HG03108 (cell line): ENCODE results near the gene LCN6.
"Not testable (repeated sequence)": the region's sequence is repeated elsewhere in the genome, so short reads cannot be mapped to it uniquely, and the experiment has no call there.

ENCODE experiments used
- ATAC-seq: cut with Tn5 transposase; IDR thresholded peaks from one replicate; pipeline ENCODE4 v1.9.1; 2021; ENCODE audit warnings: moderate library complexity; ENCODE audit not compliant: unreplicated experiment

The LCN6 gene, protein sequence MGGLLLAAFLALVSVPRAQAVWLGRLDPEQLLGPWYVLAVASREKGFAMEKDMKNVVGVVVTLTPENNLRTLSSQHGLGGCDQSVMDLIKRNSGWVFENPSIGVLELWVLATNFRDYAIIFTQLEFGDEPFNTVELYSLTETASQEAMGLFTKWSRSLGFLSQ

DNA sequence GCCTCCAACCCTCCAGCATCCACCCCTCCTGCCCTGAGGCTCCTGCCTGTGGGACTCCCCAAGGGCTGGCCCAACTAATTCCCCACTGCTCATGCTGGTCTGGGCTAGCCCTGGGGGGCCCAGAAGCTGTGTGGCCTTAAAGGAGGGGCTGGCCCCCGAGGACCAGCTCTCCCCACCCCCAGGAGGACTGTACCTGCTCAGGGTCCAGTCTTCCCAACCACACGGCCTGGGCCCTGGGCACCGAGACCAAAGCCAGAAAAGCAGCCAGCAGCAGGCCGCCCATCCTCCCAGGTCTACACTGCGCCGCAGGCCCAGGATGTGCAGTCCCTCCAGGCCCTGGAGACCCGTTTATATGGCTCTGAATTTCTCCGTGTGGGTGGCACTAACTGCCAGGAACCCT, at the start of gene LCN6:
Gene LCN6, minus strand, starts transcription at position 325 of the 400 bp plus-strand sequence. Its CDS starts 42 bp downstream, at position 283.
- no peak for ATAC-seq

DNA sequence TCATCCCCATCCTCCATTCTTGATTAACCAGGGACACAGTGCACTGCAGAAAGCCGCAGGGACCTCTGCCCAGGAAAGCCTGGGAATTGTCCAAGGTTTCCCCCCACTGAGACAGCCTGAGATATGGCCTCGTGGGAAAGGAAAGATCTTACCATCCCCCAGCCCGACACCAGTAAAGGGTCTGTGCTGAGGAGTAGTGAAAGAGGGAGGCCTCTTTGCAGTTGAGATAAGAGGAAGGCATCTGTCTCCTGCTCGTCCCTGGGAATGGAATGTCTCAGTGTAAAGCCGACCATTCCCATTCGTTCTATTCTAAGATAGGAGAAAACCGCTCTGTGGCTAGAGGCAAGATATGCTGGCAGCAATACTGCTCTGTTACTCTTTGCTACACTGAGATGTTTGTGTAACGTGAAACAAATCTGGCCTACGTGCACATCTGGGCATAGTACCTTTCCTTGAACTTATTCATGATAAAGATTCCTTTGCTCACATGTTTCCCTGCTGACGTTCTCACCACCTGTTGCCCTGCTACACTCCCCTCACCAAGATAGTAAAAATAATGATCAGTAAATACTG, 48.5 kb upstream of the LCN6 start:
- ATAC-seq = not testable (repeated sequence)

DNA sequence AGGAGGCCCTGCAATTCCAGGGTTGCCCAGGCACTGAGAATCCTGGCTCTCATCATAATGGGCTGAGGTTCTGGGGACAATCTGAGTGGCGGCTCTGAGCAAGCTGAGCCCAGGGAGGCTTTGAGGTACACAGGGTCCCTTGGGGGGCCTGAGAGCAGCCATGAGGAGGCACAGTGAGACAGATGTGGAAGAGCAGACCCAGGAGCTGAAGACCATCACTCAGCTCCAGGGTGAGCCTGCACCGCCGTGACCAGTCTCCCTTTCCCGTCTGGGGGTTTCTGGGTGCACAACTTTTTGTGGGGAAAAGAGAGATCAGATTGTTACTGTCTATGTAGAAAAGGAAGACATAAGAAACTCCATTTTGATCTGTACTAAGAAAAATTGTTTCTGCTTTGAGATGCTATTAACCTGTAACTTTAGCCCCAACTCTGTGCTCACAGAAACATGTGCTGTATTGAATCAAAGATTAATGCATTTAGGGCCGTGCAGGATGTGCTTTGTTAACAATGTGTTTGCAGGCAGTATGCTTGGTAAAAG, 48.0 kb upstream of the LCN6 start, which contains the start of gene CCDC183:
Gene CCDC183, plus strand, starts transcription at position 101 of the 537 bp plus-strand sequence. Its CDS starts 60 bp downstream, at position 161.
- no peak for ATAC-seq

DNA sequence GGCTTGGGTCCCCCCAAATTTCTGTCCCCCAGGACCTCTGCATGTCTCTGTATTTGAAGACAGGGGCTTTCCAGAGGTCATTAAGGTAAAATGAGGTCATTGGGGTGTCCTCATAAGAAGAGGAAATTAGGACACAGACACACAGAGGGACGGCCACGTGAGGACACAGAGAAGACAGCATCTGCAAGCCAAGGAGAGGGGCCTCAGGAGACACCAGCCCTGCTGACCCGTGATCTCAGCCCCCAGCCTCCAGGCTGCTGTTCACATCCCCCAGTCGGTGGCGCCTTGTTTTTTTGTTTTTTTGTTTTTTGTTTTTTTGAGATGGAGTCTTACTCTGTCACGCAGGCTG, 46.6 kb upstream of the LCN6 start:
- no peak for ATAC-seq

DNA sequence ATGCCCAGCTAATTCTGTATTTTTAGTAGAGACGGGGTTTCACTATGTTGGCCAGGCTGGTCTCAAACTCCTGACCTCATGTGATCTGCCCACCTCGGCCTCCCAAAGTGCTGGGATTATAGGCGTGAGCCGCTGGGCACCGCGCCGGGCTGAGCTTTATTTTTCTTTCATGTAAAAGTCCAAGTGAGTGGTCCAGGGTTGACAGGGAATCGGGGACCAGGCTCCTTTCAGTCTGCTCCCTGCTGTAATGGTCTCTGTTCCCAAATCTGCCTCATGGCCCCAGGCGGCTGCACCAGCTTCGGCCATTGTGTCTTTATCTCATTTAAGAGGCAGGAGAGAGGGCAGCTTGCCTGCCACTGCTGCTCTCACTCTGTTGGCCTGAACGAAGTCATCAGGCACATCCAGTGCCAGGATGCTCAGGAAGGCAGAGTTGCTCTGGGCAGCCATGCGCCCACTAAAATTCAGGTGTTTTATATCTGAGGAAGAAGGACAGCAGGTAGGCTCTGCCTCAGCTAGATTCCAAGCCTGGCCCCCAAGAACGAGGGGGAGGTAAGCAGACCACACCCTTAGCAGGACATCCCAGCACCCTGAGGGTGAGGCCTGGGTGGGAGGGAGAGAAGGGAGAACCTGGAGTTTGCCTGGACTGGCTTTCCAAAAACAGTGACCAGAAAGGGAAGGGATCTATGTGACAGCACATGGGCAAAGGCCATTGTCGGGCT, 46.1 kb upstream of the LCN6 start:
- no peak for ATAC-seq

DNA sequence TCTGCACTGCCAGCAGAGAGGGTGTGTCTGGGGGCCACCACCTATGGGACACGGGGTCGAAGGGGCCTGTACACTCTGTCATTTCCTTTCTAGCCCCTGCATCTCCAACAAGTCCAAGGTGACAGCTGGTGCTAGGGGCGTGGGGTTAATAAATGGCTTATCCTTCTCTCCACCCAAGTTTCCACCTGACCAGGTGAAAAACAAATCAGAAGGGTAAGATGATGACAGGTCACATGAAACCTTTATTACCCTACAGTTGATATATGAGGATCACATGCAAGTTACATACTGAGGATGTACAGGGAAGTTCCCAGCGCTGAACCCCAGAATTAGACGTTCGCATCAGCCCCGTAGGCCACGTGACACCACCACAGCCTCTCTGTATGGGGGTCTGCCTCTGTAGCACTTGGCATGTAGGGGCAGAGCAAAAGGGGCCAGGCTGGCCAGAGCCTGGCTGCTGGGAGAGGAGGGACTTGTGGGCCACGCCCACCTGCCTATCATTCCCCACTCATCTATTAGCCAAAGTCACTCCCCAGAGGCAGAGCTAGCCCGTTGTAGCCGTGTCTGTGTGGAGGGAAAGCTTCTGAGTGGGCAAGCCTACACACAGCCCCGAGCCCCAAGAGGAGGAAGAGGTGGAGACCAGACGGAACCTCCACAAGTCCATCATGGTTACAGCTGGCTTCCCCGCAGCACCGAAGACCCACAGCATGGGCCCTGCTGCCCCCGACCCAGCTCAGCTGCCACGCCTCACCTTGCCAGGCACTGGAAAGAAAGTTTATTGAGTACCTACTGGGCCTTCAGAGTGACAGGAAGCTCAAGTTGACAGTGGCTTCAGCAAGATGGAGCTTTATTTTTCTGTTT, 45.0 kb upstream of the LCN6 start:
- ATAC-seq = no peak

DNA sequence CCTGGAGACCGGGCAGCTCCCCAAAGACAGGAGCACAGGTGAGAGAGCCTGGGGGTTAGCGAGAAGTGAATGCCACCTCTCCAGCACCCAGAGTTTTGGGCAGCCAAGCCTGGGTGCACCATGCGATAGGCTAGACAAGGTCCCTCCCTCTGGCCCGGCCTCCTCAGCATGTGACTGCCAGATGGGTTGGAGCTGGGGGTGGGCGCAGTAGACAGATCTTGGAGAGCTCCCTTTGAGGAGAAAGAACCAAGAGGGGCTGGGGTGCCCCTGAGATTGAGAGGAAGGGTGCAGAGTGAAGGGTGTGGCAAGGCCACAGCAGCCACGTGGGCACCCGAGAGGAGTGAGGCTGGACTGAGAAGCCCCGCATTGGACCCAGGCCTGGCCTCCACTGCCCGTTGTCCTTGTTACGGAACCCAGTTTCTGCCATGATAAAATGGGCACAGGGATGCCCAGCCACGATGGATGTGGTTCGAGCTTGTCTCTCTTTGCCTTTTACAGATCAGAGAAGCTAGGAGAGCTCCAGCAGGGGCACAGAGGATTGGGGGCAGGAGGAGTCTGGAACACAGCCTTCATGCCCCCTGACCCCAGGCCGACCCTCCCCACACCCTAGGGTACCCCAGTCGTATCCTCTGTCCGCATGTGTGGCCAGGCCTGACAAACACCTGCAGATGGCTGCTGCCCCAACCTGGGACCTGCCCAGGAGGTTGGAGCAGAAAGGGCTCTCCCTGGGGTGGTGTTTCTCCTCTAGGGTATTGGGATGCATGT, 44.2 kb upstream of the LCN6 start:
- no peak for ATAC-seq

DNA sequence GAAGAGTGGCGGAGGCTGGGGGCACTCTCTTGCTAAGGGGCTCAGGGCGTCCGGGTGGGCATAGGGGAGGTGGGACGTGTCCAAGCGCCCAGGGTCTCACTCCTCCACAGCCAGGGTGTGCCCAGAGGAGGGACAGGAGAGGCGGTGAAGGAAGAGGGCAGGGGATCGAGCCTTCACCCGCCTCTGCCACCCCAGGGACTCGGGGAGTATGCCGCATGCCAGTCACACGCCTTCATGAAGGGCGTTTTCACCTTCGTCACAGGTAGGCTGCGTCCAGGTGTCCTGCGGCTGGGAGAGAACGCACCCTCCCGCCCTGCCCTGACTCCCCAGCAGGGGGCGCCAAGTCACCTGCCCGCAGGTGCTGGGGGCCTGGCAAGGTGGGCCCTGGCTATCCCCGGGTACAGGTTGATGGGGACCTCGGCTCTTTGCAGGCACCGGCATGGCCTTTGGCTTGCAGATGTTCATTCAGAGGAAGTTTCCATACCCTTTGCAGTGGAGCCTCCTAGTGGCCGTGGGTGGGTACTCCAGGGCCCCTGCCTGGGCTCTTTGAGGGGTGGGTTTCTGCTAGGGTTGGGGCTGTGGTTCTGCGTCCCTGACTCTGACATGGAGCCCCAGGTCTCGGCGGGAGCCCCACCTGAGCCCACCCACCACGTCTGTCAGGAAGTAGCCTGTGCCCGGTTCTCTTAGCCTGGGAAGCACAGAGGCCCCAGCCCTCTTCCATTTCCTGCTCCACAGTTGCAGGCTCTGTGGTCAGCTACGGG, 43.4 kb upstream of the LCN6 start:
- ATAC-seq = no peak

DNA sequence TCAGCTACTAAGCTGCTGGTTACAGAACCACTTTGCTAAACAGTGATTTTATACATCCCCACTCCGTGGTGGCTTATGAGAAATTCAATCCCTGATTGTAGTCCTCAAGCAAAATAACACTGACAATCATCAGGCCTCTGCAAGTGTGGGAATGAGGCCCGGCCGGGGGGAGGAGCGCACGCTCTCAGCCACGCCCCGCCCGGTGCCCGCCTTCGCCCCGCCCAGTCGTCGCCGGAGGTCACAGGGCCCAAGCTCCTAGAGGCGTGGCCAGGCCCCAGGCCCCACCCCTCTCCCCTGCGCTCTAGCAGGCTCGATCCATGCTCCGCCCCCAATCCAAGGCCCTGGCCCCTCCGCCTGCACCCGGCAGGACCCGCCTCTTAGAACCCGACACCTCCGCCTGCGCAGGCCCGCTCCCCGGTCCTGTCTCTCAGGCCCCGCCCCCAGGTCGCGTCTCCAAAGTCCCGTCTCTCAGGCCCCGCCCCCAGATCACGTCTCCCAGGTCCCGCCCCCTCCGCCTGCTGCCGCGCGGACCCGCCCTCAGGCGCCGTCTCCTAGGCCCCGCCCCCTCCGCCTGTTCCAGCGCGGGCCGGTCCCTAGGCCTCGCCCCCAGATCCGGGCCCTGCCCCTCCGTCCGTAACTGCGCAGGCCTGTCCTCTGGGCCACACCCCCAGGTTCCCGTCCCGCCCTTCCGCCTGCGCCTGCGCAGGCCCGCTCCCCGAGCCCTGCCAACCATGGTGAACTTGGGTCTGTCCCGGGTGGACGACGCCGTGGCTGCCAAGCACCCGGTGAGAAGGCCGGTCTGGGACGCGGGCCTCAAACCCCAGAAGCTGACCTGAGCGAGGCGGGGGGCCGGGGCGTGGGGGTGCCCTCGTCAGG, 42.6 kb upstream of the LCN6 start, which contains the start of gene TMEM141:
Gene TMEM141, plus strand, starts transcription at position 705 of the 876 bp plus-strand sequence. Its CDS starts 27 bp downstream, at position 732.
- peak; percentile 82 for ATAC-seq

DNA sequence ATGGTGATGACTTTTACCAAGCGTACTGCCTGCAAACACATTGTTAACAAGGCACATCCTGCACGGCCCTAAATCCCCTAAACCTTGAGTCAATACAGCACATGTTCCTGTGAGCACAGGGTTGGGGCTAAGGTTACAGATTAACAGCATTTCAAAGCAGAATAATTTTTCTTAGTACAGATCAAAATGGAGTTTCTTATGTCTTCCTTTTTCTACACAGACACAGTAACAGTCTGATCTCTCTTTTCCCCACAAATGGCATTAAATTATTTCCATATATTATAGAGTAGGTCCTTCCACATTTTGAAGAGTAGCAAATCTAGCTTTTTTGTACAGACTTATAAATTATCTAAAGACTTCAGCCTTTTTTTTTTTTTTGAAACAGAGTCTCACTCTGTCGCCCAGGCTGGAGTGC, 41.2 kb upstream of the LCN6 start:
- no peak for ATAC-seq

DNA sequence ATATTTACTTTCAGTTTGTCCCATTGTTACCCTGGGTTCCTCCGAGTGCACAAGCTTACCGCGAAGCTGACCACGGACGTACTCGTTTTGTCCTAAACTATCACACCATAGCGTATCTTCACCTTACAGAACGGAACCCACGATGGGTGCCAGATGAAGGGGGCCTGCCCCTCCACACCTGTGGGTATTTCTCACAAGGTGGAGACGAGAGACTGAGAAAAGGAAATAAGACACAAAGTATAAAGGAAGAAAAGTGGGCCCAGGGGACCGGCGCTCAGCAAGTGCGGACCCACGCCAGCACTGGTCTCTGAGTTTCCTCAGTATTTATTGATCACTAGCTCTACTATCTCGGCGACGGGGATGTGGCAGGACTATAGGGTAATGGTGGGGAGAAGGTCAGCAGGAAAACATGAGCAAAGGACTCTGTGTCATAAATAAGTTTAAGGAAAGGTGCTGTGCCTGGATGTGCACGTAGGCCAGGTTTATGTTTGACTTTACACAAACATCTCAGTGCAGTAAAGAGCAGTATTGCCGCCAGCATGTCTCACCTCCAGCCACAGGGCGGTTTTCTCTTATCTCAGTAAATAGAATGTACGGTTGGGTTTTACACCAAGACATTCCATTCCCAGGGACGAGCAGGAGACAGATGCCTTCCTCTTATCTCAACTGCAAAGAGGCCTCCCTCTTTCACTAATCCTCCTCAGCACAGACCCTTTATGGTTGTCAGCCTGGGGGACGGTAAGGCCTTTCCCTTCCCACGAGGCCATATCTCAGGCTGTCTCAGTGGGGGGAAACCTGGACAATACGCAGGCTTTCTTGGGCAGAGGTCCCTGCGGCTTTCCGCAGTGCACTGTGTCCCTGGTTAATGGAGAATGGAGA, 40.6 kb upstream of the LCN6 start:
- ATAC-seq = not testable (repeated sequence)

DNA sequence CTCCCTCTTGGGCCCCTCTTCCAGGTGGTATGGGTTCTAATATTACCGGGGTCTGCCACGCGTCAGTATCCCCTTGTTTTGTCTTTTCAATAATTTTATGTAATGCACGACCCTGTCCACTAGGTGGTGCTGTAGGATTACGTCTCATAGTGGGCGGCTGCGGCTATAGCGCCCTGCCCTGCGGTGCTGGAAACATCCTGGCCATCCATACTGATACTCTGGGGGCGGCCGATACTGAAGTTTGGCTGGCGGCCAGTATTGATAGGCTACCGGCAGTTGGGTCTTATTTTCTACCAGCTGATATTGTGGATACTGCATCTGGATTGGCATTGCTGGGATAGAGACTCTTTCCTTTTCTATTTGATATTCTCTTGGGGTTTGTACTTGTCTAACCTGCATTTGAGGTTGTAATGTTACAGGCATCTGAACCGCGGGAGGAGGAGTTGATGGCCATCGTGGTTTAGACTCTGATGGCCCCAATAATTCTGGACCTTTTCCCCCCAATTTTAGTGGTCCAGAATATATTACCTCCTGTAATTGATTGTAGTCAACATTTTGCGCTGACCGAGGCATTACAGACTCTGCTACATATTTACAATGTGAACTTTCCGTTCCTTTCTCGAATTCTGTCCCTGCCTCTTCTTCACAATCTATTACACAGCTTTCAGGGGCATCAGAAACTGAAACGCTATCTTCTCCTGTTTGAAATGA, 39.5 kb upstream of the LCN6 start:
- ATAC-seq = no peak

DNA sequence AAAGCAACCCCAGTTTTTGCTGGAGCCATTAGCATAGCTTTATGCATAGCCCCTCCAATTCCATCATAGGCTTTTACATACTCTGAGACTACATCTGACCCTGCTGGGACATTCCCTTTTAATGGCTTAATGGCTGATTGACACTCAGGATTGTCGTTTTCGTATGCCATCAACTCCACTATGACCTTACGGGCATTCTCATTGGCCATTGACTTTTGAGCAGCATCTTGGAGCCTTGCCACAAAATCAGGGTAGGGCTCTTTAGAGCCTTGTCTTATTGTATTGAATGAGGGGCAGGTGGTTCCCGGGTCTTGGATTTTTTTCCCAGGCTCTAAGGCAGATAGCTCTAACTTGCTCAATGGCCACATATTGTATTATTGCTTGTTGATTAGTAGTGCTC, 38.7 kb upstream of the LCN6 start:
- not testable (repeated sequence) for ATAC-seq

DNA sequence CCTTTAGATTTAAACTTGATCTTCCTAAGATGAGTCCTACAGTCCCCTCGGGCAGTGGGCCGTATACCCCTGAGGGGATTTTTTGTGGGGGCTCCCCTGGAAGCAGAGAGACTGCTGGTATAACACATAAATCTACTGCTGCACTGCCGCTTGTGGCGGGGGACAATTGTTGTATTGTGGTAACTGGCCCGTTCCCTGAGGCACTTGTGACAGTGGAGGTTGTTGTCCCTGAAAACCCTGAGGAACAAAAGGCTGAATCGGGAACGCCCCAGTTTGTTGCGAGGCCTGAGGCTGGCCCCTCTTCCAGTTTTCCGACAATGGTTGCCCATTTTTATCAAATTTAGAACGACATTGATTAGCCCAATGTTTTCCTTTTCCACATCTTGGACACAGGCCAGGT, 38.1 kb upstream of the LCN6 start:
- ATAC-seq = no peak

DNA sequence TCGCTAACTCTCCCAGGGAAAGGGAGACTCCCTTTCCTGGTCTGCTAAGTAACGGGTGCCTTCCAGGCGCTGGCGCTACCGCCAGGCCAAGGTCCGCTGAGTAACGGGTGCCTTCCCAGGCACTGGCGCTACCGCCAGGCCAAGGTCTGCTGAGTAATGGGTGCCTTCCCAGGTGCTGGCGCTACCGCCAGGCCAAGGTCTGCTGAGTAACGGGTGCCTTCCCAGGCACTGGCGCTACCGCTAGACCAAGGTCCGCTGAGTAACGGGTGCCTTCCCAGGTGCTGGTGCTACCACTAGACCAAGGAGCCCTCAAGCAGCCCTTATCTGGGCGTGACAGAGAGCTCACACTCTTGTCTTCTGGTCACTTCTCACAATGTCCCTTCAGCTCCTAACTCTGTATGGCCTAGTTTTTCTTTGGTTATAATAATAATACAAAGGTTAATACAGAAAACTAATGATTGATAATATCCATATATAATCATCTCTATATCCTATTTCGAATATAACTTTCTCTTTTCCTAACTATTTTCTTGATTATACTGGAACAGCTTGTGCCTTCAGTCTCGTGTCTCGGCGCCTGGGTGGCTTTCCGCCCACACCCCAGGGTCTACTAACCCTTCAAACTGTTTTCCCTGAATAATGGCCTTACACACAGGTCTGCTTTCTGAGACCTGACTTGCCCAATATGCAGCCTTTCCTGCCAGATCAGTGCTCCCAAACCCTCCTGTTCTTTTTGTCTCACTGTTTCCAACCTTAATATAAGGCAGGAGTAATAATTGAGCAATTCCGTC, 37.4 kb upstream of the LCN6 start:
- ATAC-seq = not testable (repeated sequence)

DNA sequence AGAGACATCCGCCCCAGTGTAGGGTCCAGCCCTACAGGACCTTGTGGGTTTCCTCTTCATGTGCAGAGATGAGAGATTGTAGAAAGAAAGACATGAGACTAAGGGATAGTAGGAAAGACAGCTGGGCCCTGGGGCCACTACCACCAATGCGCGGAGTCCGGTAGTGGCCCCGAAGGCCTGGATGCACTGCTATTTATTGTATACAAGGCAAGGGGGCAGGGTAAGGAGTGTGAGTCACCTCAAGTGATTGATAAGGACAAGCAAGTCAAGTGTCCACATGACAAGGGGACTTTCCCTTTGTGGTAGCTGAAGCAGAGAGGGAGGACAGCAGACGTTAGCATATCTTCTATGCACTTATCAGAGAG, 36.7 kb upstream of the LCN6 start:
- ATAC-seq = no peak
